AML-193 (cell line): ENCODE measurements around the gene ZNF500.
"Not testable (repeated sequence)": the region's sequence is repeated elsewhere in the genome, so short reads cannot be mapped to it uniquely, and the experiment has no call there.

Experiments
- DNase-seq, 2 experiments: peaks; one replicate each; lab custom pipeline; 2025; lab: John Stamatoyannopoulos, UW

The ZNF500 gene

DNA sequence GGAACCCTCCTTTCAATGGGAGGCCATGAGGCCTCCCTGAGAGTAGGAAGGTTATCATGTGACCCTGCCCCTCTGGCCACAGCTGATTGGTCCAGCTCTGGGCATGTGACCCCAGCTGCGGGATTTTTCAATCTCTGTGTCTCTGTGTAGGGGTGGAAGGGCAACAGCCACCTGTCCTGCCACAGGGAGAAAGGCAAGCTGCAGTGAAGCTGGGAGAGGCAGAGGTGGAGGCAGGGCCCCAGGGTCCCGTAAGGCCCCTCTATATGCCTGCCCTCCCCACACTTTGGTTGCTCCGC lies 21.7 kb downstream of the ZNF500 start:
- no peak for DNase-seq

DNA sequence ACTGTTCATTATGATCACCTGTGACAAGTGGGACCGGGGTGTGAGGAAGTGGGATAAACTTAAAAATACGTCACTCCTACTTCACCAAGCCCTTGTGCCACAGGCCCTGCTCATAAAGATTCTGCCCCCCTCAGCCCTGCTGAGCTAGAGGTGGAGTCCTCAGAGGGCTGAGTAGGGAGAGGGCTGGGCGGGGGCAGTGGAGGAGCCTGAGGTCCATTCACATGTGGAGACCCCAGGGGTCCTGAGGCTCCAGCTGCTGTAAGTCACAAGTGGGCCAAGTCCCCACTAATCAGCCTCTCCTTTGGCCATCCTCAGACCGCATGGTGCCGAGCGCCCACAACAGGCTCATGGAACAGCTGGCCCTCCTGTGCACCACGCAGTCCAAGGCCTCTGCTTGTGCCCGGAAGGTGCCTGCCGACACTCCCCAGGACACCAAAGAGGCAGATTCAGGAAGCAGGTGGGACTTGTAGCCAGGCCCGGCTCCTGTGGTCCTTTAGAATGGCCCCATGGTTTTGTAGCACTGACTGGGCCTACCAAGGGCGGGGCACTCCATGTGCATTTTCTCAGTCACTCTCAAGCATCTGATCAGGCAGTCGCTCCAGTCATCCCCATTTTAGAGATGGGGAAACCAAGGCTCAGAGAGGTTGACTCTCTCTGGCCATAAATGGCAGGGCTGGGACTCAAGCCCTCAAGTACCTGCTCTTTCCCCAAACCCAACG lies 22.2 kb downstream of the ZNF500 start:
- DNase-seq = no peak

DNA sequence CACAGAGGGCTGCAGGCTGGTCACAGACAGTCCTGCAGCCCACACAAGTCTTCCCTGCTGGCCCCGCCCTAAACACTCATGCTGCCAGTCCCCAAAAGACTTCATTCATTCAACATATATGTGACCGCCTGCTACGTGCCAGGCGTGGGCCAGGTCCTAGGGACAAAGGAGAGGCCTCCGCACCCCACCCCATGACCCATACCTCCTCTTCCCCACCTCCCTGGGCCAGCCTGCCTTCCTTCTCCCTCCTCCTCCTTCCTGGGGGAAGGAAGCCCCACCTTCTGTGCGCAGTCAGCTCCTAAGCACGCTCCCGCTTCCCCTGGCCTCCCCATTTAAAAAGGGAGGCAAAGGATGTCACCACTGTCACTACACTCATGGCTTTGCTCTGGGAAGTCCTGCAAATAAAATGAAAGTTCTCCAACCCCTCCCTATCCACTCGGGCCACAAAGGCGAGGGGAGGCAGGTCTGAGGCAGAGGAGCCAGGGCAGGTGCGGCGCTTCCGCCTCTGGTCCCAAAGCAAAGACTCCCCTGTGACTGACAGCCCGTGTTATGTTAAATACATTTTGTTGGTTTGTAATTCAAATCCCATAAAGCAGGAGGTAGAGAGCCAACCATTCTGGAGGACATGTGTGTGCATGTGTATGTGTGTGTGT lies 23.6 kb downstream of the ZNF500 start:
- no peak for DNase-seq

DNA sequence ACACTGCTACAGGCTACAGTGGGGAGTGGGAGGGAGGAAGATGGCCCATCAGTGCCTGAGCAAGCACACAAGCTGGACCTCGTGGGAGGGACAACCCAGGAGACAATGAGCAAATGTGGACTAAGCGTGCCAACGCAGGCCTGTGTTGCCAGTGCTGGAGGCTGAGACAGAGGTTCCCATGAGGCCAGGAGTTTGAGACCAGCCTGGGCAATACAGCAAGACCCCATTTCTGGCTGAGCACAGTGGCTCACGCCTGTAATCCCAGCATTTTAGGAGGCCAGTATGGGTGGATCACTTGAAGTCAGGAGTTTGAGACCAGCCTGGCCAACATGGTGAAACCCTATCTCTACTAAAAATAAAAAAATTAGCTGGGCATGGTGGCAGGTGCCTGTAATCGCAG lies 28.6 kb downstream of the ZNF500 start:
- not testable (repeated sequence) for DNase-seq

DNA sequence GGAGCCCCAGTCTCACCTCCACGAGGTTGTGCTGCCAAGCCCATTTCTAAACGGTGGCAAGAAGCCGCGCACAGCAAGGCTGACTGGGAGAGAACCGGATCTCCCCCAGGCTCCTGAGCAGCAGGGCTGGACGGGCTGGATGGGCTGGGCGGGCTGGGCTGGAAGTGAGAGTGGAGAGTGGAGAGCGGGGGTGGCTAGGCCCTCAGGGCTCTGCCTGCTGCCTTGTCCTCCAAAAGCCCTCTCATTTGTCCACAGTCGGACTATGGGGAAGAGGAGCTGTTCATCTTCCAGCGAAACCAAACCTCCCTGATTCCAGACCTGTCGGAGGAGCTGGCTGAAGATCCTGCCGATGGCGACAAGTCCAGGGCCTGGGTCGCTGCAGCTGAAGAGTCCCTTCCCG lies 29.4 kb downstream of the ZNF500 start:
- no peak for DNase-seq

DNA sequence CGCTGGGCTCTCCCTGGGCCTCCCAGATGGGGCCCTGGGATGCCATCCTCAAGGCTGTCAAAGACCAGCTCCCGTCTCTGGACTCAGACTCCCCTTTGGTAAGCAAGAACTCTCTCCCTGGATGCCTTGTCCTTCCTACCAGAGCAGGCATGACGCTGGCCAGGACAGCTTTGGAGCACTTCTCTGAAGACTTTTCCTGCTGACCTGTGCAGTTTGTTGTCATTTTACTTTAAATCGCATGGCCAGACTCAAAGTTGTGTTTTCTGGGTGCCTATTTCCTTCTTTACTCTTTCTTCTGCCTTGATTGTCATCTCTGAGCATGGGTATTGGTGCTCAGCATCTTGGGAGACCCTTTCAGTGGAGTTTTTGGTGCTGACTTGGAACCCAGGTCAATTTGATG lies 30.4 kb downstream of the ZNF500 start:
- no peak for DNase-seq

DNA sequence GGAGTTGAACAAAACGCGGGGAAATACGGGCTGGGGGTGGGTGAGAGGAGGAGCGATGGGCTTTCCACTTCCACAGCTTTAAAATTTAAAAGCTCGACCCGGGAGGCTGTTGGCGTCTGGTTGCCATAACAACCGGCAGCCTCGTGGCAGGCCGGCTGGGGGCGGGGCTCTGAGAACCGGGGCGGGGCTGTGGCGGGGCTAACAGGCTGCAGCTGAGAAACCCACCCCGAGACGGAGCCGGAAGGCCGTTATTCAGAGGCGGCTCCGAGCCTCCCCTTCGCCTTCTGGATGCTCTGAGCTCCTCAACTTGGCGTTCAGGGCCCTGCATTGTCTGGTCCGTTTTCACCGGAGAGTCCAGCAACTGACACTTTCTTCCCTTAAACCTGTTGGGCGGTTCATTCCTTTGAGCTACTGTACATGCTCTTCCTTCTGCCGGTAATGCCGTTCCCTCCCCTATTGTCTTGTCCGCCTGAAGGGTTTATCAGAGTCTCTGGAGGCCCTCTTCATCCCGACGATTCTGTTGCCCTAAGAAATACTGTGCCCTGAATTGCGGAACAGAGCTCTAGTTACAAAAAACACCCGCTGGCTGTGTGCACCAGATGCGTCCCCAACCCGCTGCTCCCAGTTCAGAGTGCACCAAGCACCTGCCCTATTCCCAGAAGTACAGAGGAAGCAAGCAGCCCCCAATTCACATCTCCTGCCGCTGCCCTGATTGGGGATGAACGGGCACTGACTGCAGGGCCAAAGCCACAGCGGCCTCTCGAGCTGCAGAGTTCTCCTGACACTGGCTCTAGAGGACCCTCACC lies 32.0 kb downstream of the ZNF500 start:
- DNase-seq = peak; percentile 50 to 56

DNA sequence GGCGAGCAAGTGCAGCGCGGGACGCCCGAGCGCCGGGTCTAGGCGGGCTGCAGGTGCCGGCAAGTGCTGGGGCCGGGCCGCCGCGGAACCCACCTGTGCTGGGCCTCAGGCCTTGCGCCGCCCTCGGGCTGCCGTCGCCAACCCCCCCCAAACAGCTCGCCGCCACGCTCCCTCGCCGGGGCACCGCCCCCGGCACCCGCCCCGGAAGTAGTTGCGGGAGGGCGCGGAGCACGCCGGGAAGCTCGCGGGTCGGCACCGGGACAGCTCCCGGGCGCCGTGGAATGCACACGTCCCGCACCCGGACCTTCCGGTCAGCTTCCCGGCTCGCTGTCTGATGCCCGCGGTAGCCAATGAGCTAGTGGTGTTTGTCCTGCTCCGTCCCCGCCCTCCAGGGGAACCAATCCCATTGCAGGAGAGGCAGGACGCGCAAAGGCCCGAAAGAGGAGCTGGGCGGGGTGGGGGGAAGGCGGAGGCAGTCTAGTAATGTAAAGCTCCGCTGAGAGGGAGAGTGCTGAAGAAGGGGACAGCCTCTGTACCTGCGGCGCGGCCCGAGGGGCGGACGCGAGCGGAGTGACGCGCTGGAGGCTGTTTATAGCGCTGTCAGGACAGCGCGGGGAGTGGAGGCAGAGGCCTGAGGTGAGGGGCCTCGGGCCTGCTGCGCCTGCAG lies 32.8 kb downstream of the ZNF500 start, which contains the start of the genes ANKS3 and DNAAF8:
Gene ANKS3, minus strand, starts transcription at position 209 of the 667 bp plus-strand sequence. CDS start 4,122 bp downstream, outside the sequence.
Gene DNAAF8, plus strand, starts transcription at position 475 of the 667 bp plus-strand sequence. CDS start 1,978 bp downstream, outside the sequence.
- peak; percentile 84 to 88 for DNase-seq

DNA sequence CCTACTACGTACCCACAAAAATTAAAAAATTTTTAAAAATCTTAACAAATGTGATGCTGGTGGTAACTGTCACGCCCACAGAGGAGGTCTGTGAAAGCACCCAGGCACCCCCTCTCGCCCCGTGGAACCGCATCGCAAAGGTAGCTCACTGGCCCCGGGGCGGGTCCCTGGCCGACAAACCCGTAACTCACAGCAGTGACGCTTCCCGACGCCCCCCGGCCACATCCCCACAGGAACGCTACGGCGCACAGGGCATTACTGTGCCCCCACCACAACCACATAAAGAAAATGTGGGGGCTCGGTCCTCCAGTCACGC lies 33.3 kb downstream of the ZNF500 start:
- DNase-seq = no peak

DNA sequence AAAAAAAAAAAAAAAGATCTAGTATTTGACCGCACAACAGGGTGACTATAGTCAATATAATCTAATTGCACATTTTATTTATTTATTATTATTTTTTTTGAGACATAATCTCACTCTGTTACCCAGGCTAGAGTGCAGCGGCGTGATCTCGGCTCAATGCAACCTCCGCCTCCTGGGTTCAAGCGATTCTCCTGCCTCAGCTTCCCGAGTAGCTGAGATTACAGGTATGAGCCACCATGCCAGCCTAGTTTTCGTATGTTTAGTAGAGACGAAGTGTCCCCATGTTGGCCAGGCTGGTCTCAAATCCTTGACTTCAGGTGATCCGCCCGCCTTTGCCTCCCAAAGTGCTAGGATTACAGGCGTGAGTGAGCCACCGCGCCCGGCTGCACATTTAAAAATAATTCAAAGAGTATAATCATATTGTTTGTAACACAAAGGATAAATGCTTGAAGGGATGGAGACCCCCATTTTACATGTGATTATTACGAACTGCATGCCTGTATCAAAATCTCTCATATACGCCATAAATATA lies 33.7 kb downstream of the ZNF500 start:
- DNase-seq = no peak

DNA sequence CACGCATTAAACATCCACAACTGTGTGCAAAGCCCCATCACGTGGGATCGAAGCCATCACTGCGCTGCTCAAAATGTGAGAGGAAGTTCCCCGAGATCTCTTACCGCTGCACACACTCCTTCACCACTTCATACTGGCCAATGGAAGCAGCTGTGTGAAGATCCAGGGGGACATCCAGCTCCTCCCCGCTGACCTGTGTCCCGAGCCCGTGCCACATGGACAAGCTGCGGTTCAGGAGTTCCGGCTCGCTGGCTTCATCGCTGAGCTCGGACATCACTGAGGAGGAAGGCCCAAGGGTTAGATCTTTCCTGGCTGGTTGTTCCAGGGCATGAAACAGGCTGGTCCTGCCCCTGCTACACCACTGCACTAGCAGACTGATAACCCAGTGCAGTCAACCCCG lies 37.1 kb downstream of the ZNF500 start:
- no peak for DNase-seq

DNA sequence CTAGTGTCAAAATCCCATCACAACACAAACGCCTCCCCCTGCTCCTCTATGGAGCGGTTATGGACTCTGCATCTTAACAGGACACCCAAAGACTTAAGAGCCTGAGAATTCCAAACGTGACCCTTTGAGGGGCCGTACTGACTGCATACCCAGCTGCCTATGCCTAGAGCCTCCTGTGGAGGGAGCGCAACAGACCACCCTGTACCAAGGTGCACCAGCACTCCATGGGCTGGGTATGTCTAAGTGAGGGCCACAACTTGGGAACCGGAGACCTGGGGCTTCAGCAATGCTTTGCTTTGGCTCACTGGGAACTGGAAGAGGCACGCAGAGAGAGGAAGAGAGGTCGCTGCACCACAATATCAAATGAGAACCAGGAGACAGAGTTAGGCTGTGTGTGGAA lies 38.3 kb downstream of the ZNF500 start:
- no peak for DNase-seq

DNA sequence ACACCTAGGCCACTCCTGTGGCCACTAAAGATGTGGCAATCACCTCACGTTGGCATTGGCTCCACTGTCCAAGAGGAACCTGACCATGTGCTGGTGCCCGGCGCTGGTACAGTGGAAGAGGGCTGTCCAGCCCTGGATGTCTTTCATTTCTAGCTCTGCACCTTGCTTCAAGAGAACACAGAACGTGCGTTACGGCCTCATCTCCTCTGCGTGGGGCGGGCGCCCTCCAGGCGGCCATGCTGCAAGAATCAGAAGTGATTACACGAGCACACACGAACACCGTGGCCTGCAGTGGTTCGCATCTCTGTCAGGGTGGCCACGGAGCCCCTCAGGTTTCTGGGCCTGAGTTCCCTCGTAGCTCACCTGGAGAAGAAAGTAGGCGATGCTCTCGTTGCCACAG lies 40.3 kb downstream of the ZNF500 start:
- DNase-seq = no peak

DNA sequence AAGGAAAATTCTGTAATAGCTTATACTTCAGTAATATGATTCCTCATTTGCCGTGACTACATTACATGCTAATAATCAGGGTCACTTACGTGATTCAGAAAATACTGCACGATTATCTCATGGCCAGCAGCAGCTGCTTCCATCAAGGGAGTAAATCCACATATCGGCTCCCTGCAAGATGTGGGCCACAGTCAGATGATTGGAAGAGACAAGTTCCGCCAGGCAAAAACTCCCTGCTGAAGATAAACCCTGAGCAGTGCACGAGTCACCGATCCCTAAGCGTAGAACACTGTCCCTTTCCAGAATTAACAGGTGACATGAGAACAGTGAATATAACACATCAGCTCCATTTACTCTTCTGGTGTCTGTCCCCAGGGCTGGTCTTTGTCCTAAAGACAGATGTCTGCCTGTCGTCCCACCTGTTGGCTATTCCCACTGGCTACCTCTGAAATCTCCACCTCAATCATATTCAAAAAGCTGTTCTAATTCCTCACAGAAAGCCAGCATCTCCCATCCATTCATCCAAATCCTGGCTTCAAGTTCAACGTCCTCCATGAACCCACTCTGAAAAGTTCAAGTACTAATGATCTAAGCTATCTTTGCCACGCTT lies 42.2 kb downstream of the ZNF500 start:
- DNase-seq = no peak

DNA sequence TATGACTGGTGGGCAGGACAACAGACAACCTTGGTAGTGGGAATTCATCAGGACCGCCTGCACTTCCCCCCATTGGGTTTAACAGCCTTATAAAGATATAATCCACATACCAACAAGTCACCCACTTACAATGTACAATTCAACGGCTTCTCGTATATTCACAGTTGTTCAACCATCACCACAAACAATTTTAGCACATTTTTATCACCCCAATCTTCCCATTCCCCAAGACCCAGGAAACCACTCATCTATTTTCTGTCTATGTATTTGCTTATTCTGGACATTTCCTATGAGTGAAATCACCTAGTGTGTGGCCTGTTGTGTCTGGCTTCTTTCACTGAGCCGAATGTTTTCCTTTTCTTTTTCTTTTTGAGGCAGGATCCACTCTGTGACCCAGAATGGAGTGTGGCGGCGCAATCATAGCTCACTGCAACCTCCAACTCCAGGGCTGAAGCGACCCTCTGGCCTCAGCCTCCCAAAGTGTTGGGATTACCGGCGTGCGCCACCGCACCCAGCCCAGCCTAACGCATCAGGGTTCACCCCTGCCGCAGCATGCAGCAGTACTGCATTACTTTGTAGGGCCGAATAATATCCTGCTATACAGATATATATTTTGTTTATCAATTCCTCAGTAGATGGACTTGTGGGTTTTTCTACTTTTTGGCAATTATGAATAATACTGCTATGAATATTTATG lies 43.7 kb downstream of the ZNF500 start:
- DNase-seq = no peak

DNA sequence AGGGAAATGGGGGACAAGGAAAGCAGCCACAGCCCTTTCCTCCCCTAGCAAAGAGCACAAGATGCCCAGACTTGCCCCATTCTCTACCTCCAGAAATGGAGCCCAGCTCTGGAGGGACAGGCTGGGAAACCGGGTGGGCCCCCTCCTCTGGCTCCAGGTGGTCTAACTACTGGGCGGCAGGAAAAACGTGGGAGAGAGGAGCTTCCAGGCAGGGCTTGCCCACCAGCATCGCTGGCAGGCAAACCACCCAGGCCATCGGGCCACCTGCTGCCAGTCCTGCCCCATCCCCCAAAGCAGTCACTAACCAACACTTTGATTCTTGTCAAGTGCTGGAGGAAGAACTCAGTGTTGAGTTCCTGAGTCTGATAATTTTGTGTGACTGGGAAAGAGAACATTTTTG lies 48.5 kb downstream of the ZNF500 start:
- no peak for DNase-seq

DNA sequence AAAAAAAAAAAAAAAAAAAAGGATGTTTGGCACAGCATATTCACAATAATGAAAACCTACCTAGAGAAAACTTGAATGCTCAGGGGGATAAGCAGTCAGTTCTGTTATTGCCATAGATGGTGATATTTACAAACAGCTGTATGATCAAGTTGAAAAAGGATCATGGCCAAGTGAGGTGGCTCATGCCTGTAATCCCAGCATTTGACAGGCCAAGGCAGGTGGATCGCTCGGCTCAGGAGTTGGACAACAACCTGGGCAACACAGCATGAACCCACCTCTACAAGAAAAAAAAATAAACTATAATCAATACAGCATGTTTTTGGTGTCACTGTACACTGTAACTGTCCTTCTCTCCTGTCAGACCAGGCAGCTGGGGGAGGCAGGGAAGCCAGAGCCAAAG lies 52.0 kb downstream of the ZNF500 start:
- DNase-seq = no peak

DNA sequence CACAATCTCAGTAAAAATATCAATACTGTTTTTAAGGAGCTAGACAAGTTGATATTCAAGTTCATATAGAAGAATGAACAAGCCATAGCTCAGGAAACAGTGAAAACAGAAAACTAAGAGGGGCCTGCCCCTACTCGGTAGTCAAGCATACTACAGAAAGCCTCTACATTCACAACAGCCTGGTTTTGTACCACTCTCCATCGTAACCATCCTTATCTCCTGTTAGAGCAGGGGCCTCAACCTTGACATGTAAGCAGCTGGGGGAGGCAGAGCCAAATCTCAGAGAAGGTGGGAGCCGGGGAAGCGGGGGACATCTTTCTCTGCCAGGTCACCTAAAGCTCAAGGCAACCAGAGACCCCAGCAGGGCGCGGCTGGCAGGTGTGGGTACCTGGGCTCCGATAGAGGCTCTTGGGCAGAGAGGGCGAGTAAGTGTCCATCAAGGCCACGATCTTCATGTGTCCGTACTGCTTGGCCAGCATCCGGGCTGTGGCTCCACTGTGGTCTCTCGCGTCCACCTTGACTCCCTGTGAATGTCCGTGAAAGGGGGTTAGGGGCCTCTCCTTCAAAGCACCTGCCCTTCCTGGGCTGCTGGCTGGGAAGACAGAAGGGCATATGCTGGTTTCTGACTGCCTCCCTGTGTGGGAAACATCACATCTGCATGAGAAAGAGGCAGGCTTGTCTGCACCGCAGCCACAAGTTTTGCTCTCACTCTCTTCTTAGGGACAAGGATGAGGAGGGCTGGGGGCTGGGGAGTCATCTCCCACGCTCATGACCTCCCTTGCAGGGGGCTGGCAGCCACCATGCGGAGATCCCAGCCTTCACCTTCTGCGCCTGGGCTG lies 53.1 kb downstream of the ZNF500 start:
- no peak for DNase-seq

DNA sequence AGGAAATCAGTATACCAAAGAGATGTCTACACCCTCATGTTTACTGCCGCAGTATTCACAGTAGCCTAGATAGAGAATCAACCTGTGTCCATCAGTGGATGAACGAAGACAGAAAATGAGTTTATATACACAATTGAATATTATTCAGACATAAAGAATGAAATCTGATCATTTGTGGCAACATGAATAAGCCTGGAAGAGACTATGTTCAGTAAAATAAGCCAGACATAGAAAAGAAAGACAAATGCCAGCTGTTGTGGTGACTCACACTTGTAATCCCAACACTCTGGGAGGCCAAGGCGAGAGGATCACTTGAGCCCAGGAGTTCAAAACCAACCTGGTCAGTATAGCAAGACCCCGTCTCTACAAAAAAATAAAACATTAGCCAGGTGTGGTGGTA lies 57.5 kb downstream of the ZNF500 start:
- DNase-seq = no peak

DNA sequence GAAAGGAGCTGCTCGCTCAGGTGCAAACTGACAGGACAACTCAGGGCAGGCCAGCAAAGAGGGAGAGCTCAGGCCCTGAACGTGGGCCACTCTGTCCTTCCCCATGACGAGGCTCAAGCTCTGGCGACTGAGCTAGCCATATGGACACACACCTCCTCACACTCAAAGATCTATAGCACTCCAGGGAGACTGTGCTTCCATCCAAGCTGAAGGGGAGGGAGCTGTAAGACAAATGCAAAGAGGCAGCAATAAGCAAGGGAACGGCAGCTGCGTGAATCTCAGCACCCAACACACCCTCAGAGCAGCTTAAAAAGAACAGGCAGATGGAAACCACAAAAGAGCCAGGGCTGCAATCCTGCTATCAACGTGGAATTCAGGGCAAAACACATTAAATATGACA lies 60.1 kb downstream of the ZNF500 start:
- no peak for DNase-seq
